Eye (tissue), 1 donor: ENCODE data around the gene THRA.

ENCODE experiments used
- DNase-seq: peaks from one replicate; pipeline ENCODE4 v3.0.0-alpha.2; 2015

The THRA gene

GRCh38 chr17:40065769-40066510, 3.2 kb downstream of the THRA start:
- no peak for DNase-seq

- no peak for DNase-seq
These were observed 4.9 kb downstream of the THRA start for GRCh38 chr17:40067710-40068109.

DNA sequence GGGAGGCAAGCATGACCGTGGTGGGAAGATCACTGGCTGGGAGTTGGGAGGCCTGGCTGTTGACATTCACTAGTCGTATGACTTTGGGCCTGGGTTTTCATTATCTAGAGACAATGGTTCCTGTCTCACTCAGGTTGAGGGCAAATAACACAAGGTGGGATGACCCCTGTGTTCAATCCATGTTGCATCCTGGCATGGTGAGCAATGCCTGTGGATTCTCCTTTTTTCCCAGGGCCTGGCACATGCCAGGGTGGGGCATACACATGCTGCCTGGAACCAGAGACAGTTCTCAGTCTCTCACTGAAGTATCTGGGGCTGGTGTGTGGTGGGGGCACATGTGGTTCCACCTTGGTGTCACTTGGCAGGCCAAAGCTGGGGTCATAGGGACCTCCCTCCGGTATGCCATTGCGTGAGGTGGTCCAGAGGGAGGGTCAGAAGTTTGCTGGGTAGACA, 5.4 kb downstream of the THRA start:
- no peak for DNase-seq

DNA sequence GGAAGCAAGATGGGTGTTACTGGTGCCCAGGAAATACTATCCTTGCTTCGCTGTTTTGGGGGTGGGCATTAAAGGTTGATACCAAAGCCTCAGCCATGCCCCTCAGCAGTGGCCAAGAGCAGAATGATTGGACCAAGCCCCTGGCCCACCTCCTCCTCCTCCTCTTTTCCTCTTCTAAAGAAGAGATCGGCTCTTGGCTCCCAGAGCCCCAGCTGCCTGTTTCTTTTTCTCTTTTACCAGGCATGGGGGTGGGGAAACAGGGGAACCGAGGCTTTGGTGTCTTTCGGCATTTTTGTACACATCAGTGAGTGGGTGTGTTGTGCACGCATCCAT, 5.8 kb downstream of the THRA start:
- no peak for DNase-seq

- peak; percentile 96 for DNase-seq
These were observed 6.4 kb downstream of the THRA start for GRCh38 chr17:40068917-40069750.

DNA sequence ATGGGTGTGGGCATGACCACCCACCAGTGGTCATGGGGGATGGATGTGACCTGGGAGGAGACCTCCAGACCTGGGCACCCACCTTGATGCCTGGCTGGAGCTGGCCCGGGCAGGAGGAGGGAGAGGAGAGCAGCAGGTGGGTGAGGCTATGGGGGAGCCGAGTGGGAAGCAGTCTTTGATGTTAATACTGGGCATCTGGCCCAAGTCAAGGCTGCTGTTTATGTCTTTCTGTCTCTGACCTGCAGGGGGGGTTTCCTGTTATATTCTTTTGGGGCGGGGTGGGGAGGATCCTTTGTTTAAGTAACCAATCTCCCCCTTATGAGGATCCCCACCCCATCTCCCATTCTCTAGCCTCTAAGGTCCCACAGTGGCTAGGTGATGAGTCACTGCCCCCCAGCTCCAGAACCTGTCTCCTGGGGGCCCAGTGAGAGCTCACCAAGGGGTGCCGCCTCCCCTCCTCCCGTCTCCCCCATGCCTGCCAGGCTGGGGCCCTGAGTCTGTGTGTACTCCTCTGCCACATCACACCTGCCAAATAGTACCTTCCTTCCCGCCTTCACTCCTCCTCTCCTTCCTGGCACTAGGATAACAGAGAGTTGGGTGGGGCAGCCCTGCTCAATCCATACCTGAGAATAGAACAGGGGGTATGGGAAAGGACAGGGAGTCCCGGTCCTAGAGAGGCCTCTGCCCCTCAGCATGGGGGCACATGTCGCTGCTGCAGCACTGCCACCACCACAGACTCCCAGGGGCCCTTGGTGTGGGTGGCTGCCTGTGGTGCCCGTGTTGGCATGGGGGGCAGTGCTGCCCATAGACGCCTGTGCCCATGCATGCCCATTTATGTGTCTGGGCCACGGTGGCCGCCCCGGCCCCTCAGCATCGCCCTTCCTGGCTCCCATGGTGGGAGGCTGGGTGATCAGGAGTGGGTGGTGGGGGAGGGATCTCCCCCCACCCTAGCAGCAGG, 7.3 kb downstream of the THRA start:
- peak; percentile 54 for DNase-seq

DNA sequence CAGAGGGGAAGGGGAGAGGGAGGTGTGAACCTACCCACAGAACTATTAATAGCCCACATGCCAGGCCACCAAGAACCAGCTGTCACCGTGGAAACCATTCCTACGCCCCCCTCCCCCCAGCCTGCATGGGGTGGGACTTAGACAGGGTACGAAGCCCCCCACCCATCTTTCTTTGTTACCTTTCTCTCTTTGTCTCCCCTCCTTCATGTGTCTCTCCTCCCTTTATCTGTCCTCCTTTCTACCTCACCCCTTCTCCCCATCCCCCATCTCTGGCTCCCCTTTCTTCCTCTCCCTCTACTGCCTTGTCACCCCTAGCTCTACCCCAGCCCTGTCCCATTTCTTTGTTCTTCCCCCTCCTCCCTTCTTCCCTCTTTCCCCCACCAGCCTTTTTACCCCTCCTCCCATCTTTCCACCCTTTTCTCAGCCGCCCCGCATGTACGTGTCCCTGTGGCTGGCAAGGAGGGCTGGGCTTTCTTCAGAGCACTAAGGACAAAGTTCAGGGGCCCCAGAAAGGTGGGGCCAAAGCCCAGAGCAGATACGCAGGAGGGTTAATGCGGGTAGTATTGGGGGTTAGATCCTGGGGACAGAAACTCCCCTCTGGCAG, 8.0 kb downstream of the THRA start:
- peak; percentile 49 for DNase-seq

DNA sequence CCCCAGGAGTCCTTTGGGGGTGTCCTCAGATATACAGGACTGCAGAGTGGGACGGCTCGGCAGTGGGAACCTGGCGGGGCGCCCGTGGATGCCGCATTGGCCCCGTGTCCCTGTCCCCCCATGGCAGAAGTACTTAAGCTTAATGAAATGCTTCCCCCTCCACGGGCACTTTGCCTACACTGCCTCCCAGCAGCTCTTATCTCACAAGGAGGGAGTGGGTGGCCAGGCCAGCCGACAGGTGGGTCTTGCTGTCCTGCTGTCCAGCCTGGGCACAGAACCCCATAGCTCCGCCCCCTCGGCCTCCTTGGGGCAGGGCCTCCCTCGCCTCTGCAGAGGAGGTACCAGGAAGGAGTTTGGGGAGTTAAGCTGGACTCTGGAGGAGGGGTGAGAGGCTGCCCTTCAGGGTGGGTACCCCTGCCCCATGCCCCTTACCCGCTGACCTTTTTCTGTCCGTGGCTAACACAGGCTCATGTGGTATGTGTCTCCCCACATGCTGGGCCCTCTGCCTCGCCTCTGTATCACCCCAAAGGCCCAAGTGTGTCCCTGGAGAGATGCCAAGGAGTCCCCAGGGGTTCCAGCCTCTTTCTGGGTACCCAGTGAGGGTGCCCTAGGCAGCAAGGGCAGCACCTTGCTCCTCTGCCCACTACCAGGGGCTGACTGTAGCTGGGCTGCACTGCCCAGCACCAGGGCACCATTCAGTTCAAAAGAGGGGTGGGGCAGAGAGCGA, 8.7 kb downstream of the THRA start:
- peak; percentile 50 for DNase-seq

DNA sequence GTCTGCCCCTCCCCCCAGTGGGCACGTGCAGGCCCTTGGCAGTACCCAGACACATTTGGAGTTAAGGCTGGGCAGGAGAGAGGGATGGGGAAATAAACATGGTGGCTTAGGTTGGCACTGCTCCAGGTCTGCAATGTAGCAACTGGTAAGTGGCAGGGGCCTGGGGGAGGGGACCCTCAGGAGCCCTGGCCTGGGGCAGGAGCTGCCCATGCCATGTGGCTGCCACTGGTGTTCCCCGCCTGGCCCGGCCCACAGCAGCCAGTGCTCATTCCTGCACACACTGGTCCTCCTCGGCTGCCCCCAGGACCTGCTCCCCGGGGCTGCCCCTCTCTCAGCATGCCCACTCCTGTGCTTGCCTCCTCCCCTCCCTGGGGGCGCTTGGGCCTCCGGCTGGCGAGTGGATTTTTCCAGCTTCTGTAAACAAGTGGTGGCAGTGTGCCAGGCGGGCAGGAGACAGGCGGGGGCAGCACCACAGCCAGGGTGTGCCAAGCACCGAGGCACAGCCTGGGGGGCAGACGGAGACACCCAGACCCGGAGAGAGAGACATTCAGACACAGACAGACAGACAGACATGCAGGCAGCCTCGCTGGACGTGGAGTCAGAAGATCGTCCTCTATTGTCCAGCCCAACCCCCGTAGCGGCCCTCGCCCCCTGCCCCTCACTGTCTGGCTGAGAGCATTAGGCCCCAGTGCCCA, 9.4 kb downstream of the THRA start:
- DNase-seq: peak; percentile 48

GRCh38 chr17:40072735-40073346, 10.1 kb downstream of the THRA start:
- peak; percentile 54 for DNase-seq

- no peak for DNase-seq
These were observed 10.8 kb downstream of the THRA start for GRCh38 chr17:40073454-40074174.

- no peak for DNase-seq
These were observed 11.4 kb downstream of the THRA start for GRCh38 chr17:40074175-40074512.

GRCh38 chr17:40074871-40075200, 12.1 kb downstream of the THRA start:
- DNase-seq: no peak

DNA sequence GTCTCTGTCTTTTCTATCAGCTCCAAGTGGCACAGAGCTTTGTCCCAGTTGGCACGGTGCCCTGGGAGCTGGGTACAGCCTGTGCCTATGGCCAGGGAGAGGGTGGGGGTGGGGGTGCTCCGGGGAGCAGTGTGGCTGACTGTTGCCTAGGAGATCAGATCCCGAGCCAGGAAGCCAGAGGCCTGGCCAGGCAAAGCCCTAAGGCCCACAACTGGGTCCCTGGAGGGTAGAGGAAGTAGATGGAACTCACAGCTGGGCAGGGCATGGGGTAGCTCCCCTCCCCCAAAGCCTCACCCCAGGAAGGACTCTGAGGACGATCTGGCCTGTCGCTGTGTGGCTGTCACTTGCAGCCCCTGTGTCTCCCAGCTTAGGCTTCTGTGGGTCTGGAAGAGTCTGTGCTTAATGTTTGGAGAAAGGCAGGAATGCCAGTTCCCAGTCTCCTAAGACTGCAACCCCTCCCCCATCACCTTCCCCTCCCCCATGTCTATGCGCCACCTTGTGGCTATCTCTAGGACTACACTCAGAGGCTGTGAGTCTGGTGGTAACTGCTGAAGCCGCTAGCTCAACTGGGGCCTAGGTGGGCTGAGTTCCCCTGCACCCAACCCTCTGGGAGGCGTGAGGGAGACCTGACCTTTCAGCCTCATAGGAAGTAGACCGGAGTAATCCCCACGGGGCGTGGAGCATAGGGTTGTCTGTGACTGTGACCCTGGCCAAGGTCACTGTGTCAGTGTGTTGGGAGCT, 12.6 kb downstream of the THRA start:
- DNase-seq: peak; percentile 95

DNA sequence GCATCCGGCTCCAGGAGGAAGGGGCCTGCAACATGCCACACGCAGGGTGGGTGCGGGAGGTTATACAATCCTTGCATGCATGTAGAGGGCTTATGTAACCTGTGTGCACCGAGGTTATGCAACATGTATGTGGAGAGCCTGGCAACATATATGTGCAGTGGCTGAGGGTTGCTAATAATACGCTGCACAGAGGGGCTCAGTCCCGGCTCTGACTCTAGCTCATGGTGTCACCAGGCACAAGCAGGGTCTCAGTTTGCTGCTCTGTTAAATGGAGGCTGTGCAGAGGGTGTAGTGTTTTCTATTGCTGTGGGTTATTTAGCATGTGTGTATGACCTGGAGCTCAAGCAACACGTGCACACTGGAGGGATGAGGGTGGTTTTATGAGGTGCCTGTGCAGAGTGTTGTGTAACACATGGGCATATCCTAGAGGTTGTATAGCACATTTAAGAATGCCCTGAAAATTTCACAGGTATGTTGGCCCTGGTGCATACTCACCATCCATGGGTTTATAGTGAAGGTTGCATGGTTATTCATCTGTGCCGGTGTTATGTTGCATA, 13.3 kb downstream of the THRA start:
- no peak for DNase-seq

DNA sequence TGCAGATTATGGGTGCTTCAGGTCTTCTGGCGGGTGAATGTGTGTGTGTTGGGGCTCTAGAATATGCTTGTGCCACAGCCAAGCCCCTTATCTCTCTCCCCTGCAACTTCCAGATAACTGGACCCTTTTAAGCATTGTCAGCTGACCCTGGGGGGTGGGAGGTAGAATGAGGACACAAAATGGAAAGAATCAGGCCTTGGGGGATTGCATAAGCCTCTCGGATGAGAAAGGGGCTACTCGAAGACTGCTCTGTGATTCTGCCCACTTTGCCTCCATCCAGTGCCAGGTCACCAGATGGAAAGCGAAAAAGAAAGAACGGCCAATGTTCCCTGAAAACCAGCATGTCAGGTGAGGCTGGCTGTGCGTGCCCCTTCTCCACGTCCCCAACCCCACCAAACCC, 13.8 kb downstream of the THRA start:
- DNase-seq: no peak

DNA sequence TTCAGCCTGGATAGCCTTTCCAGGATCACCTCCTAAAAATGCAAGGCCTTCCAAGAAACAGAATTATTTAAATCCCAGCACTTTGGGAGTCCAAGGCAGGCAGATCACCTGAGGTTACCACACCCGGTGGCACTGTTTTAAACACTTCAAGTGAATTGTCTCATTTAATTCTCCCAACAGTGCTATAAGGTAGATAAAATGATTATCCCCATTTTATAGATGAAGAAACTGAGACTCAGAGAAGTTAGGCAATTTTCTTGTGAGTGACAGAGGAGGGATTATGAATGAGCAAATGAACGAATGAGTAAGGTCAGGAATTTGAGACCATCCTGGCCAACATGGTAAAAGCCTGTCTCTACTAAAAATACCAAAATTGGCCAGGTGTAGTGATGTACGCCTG, 16.8 kb downstream of the THRA start:
- no peak for DNase-seq

GRCh38 chr17:40084477-40084876, 21.7 kb downstream of the THRA start:
- DNase-seq: no peak
